Measurements from ENCODE around the gene GJA5. TPM values are rescaled to one million over a fixed set of nuclear protein-coding genes. Genes with fewer than 3 reads are reported as not detected.

GJA5 gene
- 10 to 100 TPM in 8 of 10 donors, 1 to 10 TPM in 2; 7.6 to 20.0 (median 12.8) TPM for total RNA-seq
- polyA plus RNA-seq, result 10 to 100 TPM in 1 of 2 donors, 1 to 10 TPM in 1; 4.8 to 10.0 TPM
- long read RNA-seq, donor 1, partial matches to known transcripts, result 3 of 6 reads
- long read RNA-seq, donor 1, other reads (novel, unspliced or antisense), result 1 of 6 reads
- long read RNA-seq, donor 2, partial matches to known transcripts, result 0 of 9 reads
- long read RNA-seq, donor 2, other reads (novel, unspliced or antisense), result 5 of 9 reads
- long read RNA-seq, donor 3, transcript GJA5-203 (2 exons, 3,183 nt), result major isoform, 11 of 18 reads
- long read RNA-seq, donor 3, partial matches to known transcripts, result 0 of 18 reads
- long read RNA-seq, donor 3, other reads (novel, unspliced or antisense), result 7 of 18 reads

DNA sequence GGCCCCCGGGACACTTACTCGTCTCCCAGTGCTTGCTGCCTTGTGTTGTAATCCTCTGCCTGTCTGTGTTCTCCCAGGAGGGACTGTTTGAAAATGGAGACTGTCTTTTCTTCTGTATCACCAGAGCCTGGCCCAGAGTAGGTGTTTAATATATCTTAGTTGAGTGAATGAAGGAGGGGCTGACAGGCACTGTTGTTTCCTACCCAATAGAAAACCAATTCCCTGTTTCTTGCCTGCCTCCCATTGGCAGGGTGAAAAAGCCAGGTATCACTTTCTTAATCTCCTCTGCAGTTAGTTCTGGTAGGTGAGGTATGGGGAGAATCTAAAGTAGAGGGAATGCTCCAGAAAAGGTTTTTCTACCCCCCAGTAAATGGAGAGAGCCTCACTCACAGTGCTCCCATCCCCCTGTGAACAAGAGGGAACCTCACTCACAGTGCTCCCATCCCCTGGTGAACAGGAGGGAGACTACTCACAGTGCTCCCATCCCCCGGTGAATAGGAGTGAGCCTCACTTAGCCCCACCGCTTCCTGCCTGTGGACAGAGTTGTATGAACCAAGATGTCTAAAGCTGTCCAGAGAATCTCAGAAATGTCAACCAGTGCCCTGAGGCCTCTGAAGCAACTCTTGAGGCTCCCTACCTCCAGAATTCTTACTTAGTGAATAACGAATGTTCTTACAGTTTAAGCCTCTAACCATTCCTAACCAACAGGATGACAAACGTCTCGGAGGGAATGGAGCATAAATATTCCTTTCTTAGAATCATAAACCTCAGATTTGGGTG, at the start of gene GJA5:
TSS of gene GJA5 (minus strand) at position 122 of the 780 bp plus-strand sequence. CDS start 1,364 bp downstream, outside the sequence.
- no peak for ATAC-seq
- DNase-seq, result no peak
- H3K27ac ChIP-seq, result peak within 1 kb of the TSS in 6 of 10 donors; percentile 46 to 80 (median 70)
- H3K4me1 ChIP-seq, result peaks cover 0 to 71% (median 32%) of the 10 kb centered on the region in 9 donors
- no peaks in the 10 kb centered on the region for H3K27me3 ChIP-seq
- intact Hi-C loops (cut with DNase I), result loop anchor here in 1 of 10 donors (1.0 kb wide), 1 partner anchor 9 kb away; no protein-coding TSS in a partner anchor
- 81 to 87% methylated on average over 7 of the region's 7 CpGs for WGBS, 2 donors
- no peak within 1 kb of the TSS for H3K4me3 ChIP-seq
- H3K36me3 ChIP-seq, result no peaks in the 10 kb centered on the region
- TF ChIP-seq, protein P1, sequence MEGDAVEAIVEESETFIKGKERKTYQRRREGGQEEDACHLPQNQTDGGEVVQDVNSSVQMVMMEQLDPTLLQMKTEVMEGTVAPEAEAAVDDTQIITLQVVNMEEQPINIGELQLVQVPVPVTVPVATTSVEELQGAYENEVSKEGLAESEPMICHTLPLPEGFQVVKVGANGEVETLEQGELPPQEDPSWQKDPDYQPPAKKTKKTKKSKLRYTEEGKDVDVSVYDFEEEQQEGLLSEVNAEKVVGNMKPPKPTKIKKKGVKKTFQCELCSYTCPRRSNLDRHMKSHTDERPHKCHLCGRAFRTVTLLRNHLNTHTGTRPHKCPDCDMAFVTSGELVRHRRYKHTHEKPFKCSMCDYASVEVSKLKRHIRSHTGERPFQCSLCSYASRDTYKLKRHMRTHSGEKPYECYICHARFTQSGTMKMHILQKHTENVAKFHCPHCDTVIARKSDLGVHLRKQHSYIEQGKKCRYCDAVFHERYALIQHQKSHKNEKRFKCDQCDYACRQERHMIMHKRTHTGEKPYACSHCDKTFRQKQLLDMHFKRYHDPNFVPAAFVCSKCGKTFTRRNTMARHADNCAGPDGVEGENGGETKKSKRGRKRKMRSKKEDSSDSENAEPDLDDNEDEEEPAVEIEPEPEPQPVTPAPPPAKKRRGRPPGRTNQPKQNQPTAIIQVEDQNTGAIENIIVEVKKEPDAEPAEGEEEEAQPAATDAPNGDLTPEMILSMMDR (IDR thresholded peaks at IDR 0.05), result no peak
- H3K9me3 ChIP-seq, result no peaks in the 10 kb centered on the region

DNA sequence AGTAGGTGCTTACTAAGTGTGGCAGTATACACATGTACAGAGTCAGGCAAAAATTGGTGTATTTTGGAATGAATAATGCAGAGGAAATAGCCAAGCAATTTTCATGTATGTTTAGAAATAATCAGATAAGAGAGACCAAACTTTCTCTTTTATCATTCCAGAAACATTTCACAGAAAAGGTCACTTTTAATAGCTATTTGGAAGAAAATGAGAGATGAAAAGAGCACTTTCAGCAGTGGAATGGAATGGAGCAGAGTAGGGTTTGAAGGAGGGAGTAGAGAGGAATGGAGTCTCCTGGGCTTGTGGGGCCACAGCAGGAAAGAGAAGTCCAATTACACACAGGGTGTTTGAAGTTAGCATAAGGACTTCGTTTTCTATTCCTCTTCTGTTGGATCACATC, 48.8 kb upstream of the GJA5 start:
- Histone ChIP-seq H3K4me1 (peaks cover 0 to 12% (median 0%) of the 10 kb centered on the region in 9 donors), H3K27ac (no peak overlapping the region), H3K27me3 (no peaks in the 10 kb centered on the region), H3K4me3 (no peak overlapping the region), H3K36me3 (no peaks in the 10 kb centered on the region), H3K9me3 (no peaks in the 10 kb centered on the region)
- DNase-seq (no peak), ATAC-seq (no peak)
- 68 to 82% methylated on average over 1 of the region's 1 CpG for WGBS, 2 donors
- intact Hi-C loops (cut with DNase I), result no loop called here
- TF ChIP-seq, protein P1 (IDR thresholded peaks at IDR 0.05), result no peak

DNA sequence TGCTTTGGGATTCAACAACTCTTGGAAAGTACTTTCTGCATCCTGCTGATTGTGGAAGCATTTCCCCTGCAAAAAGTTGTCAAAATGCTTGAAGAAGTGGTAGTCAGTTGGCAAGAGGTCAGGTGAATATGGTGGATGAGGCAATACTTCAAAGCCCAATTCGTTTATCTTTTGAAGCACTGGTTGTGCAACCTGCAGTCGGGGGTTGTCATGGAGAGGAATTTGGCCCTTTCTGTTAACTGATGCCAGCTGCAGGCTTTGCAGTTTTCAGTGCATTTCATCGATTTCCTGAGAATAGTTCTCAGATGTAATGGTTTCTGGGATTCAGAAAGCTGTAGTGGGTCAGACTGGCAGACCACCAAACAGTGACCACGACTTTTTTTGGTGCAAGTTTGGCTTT, 47.6 kb upstream of the GJA5 start:
- TF ChIP-seq, protein P1 (IDR thresholded peaks at IDR 0.05), result no peak
- Histone ChIP-seq H3K4me1 (peaks cover 0 to 12% (median 0%) of the 10 kb centered on the region in 9 donors), H3K27ac (no peak overlapping the region), H3K27me3 (no peaks in the 10 kb centered on the region), H3K36me3 (no peaks in the 10 kb centered on the region), H3K4me3 (no peak overlapping the region), H3K9me3 (no peaks in the 10 kb centered on the region)
- no peak for ATAC-seq
- intact Hi-C loops (cut with DNase I), result no loop called here
- no peak for DNase-seq
- 42 to 52% methylated on average over 4 of the region's 4 CpGs for WGBS, 2 donors

DNA sequence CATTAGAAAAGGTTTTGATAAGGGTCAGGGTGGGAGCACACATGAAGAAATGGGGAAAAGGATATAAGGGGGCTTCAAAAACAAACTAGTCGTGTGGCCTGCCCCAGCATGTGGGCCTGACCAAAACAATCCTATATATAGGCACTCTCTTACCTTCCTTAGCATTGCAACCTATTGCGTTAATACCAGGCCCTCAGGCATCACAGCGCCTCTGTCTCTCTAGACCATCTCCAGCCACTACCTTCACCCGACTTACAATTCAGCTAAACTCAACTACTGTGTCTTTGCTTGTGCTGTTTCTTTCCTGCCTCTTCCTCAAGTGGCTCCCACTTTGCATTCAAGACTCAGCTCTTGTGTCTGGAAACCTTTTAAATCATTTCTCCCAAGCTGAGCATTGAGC, 47.0 kb upstream of the GJA5 start:
- Histone ChIP-seq H3K9me3 (no peaks in the 10 kb centered on the region), H3K27me3 (no peaks in the 10 kb centered on the region), H3K27ac (no peak overlapping the region), H3K36me3 (no peaks in the 10 kb centered on the region), H3K4me1 (peaks cover 0 to 8% (median 0%) of the 10 kb centered on the region in 9 donors), H3K4me3 (no peak overlapping the region)
- no peak for ATAC-seq
- no peak for DNase-seq
- 72 to 77% methylated on average over 4 of the region's 4 CpGs for WGBS, 2 donors
- TF ChIP-seq, protein P1 (IDR thresholded peaks at IDR 0.05), result no peak
- intact Hi-C loops (cut with DNase I), result no loop called here

All from heart right ventricle (tissue), 16 donors.